ENCODE measurements around the gene PGM5. TPM values are rescaled to one million over a fixed set of nuclear protein-coding genes. Genes with fewer than 3 reads are reported as not detected.

The PGM5 gene
- total RNA-seq, 2 experiments from 2014 or later = not detected

GRCh38 chr9:68507130-68507805 lies 150.9 kb downstream of the PGM5 start:
- Histone ChIP-seq H2AFZ (ENCODE audit: low read length) (no peak overlapping the region), H3K4me3 (ENCODE audit: low read depth, low read length, poor library complexity, severe bottlenecking) (no peak overlapping the region), H3K79me2 (ENCODE audit: insufficient read depth, low read depth, low read length) (no peaks in the 10 kb centered on the region), H3K9me2 (ENCODE audit: insufficient read depth, low read length) (no peaks in the 10 kb centered on the region), H3K4me1 (ENCODE audit: insufficient read depth, low read length, poor library complexity, severe bottlenecking) (no peaks in the 10 kb centered on the region), H3K27ac (ENCODE audit: low read depth, low read length, poor library complexity, severe bottlenecking) (no peak overlapping the region), H4K20me1 (ENCODE audit: insufficient read depth, low read length) (no peaks in the 10 kb centered on the region), H3K36me3 (ENCODE audit: insufficient read depth, low read length) (no peaks in the 10 kb centered on the region), H3K9me3 (ENCODE audit: low read length) (no peaks in the 10 kb centered on the region), H3K4me2 (ENCODE audit: low read length) (no peak overlapping the region)
- POLR2A ChIA-PET = interaction anchor here (0.9 to 1.3 kb wide), 2 partner anchors 27 to 90 kb away, joined by 3 read pairs; no protein-coding TSS in a partner anchor
- peak; percentile 26 for DNase-seq (ENCODE audit: low spot score)
- CTCF ChIA-PET (ENCODE audit: unreplicated experiment) = no interaction called here
- TF ChIP-seq, protein P1, sequence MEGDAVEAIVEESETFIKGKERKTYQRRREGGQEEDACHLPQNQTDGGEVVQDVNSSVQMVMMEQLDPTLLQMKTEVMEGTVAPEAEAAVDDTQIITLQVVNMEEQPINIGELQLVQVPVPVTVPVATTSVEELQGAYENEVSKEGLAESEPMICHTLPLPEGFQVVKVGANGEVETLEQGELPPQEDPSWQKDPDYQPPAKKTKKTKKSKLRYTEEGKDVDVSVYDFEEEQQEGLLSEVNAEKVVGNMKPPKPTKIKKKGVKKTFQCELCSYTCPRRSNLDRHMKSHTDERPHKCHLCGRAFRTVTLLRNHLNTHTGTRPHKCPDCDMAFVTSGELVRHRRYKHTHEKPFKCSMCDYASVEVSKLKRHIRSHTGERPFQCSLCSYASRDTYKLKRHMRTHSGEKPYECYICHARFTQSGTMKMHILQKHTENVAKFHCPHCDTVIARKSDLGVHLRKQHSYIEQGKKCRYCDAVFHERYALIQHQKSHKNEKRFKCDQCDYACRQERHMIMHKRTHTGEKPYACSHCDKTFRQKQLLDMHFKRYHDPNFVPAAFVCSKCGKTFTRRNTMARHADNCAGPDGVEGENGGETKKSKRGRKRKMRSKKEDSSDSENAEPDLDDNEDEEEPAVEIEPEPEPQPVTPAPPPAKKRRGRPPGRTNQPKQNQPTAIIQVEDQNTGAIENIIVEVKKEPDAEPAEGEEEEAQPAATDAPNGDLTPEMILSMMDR (conservative IDR thresholded peaks at IDR 0.05; ENCODE audit: low read length) = peak; percentile 81
- TF ChIP-seq EZH2phosphoT487 (IDR thresholded peaks at IDR 0.05; ENCODE audit: borderline replicate concordance, low read depth, low read length) = no peak
- intact Hi-C loops (cut with micrococcal nuclease; ENCODE audit: unreplicated experiment) = loop anchor here (5.0 to 10.0 kb wide), 2 partner anchors 52 to 90 kb away; no protein-coding TSS in a partner anchor
- BruUV-seq (replicated peaks) = no TSS peak

DNA sequence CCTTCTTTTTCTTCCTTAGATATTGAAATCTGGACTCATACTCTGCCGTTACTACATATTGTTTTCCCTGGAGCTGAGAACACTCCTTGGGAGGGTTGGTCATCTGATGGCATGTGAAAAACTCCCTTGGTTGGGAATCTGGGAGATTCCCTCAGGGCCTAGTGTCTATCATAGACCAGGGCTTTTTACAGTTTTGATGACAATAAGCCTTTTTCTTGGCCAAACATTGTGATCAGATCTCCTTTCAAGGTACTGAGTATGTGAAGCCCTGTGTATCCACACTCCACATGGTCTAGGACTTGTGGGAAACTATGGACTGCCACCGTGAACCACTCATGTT lies 151.4 kb downstream of the PGM5 start:
- H3K27ac ChIP-seq (ENCODE audit: low read depth, low read length, poor library complexity, severe bottlenecking) = no peak overlapping the region
- intact Hi-C loops (cut with micrococcal nuclease; ENCODE audit: unreplicated experiment) = loop anchor here (5.0 to 10.0 kb wide), 2 partner anchors 53 to 90 kb away; no protein-coding TSS in a partner anchor
- BruUV-seq (replicated peaks) = no TSS peak
- no peaks in the 10 kb centered on the region for H4K20me1 ChIP-seq (ENCODE audit: insufficient read depth, low read length)
- no peak overlapping the region for H2AFZ ChIP-seq (ENCODE audit: low read length)
- no peaks in the 10 kb centered on the region for H3K4me1 ChIP-seq (ENCODE audit: insufficient read depth, low read length, poor library complexity, severe bottlenecking)
- H3K79me2 ChIP-seq (ENCODE audit: insufficient read depth, low read depth, low read length) = no peaks in the 10 kb centered on the region
- H3K4me2 ChIP-seq (ENCODE audit: low read length) = no peak overlapping the region
- ChIA-PET CTCF (ENCODE audit: unreplicated experiment) (interaction anchor here (1.3 kb wide), 1 partner anchor 60 kb away, joined by 4 read pairs; no protein-coding TSS in a partner anchor), POLR2A (interaction anchor here (1.3 kb wide), 1 partner anchor 91 kb away, joined by 3 read pairs; no protein-coding TSS in a partner anchor)
- DNase-seq (ENCODE audit: low spot score) = no peak
- TF ChIP-seq, protein P1 (conservative IDR thresholded peaks at IDR 0.05; ENCODE audit: low read length) = 0 out of 2 replicates have a peak, but pooled peaks have one; percentile 35
- TF ChIP-seq EZH2phosphoT487 (IDR thresholded peaks at IDR 0.05; ENCODE audit: borderline replicate concordance, low read depth, low read length) = no peak
- no peaks in the 10 kb centered on the region for H3K9me2 ChIP-seq (ENCODE audit: insufficient read depth, low read length)
- H3K36me3 ChIP-seq (ENCODE audit: insufficient read depth, low read length) = no peaks in the 10 kb centered on the region
- H3K9me3 ChIP-seq (ENCODE audit: low read length) = no peaks in the 10 kb centered on the region
- no peak overlapping the region for H3K4me3 ChIP-seq (ENCODE audit: low read depth, low read length, poor library complexity, severe bottlenecking)

- intact Hi-C loops (cut with micrococcal nuclease; ENCODE audit: unreplicated experiment) = loop anchor here (5.0 to 10.0 kb wide), 2 partner anchors 54 to 91 kb away; no protein-coding TSS in a partner anchor
- TF ChIP-seq EZH2phosphoT487 (IDR thresholded peaks at IDR 0.05; ENCODE audit: borderline replicate concordance, low read depth, low read length) = no peak
- TF ChIP-seq, protein P1 (conservative IDR thresholded peaks at IDR 0.05; ENCODE audit: low read length) = no peak
- Histone ChIP-seq H3K27ac (ENCODE audit: low read depth, low read length, poor library complexity, severe bottlenecking) (no peak overlapping the region), H3K4me1 (ENCODE audit: insufficient read depth, low read length, poor library complexity, severe bottlenecking) (no peaks in the 10 kb centered on the region), H3K79me2 (ENCODE audit: insufficient read depth, low read depth, low read length) (no peaks in the 10 kb centered on the region), H3K9me3 (ENCODE audit: low read length) (no peaks in the 10 kb centered on the region), H3K36me3 (ENCODE audit: insufficient read depth, low read length) (no peaks in the 10 kb centered on the region), H3K9me2 (ENCODE audit: insufficient read depth, low read length) (no peaks in the 10 kb centered on the region), H3K4me2 (ENCODE audit: low read length) (no peak overlapping the region), H4K20me1 (ENCODE audit: insufficient read depth, low read length) (no peaks in the 10 kb centered on the region), H2AFZ (ENCODE audit: low read length) (no peak overlapping the region), H3K4me3 (ENCODE audit: low read depth, low read length, poor library complexity, severe bottlenecking) (no peak overlapping the region)
- no peak for DNase-seq (ENCODE audit: low spot score)
- POLR2A ChIA-PET = interaction anchor here (1.0 to 1.5 kb wide), 2 partner anchors 8 to 24 kb away, joined by 3 to 4 read pairs; no protein-coding TSS in a partner anchor
- BruUV-seq (replicated peaks) = no TSS peak
- CTCF ChIA-PET (ENCODE audit: unreplicated experiment) = interaction anchor here (1.3 kb wide), 1 partner anchor 59 kb away, joined by 4 read pairs; no protein-coding TSS in a partner anchor
Observed at GRCh38 chr9:68508547-68508946, 152.1 kb downstream of the PGM5 start.
